ENCODE data around the gene SYT12.

Gene SYT12

GRCh38 chr11:67030976-67031375 is 8.0 kb downstream of the SYT12 start:
- DNase-seq (ENCODE audit: low read depth), result no peak
- no peak overlapping the region for H3K4me3 ChIP-seq (ENCODE audit: low read depth, low read length)
- TF ChIP-seq CTCF (conservative IDR thresholded peaks at IDR 0.05; ENCODE audit: low read depth, low read length), result no peak

- no peak for TF ChIP-seq CTCF (conservative IDR thresholded peaks at IDR 0.05; ENCODE audit: low read depth, low read length)
- no peak overlapping the region for H3K4me3 ChIP-seq (ENCODE audit: low read depth, low read length)
- DNase-seq (ENCODE audit: low read depth), result peak; percentile 77
Measured at GRCh38 chr11:67031791-67032561, 9.0 kb downstream of the SYT12 start.

GRCh38 chr11:67032830-67033551 is 10.1 kb downstream of the SYT12 start:
- H3K4me3 ChIP-seq (ENCODE audit: low read depth, low read length), result no peak overlapping the region
- no peak for TF ChIP-seq CTCF (conservative IDR thresholded peaks at IDR 0.05; ENCODE audit: low read depth, low read length)
- peak; percentile 97 for DNase-seq (ENCODE audit: low read depth)

- no peak for TF ChIP-seq CTCF (conservative IDR thresholded peaks at IDR 0.05; ENCODE audit: low read depth, low read length)
- peak; percentile 98 for DNase-seq (ENCODE audit: low read depth)
- H3K4me3 ChIP-seq (ENCODE audit: low read depth, low read length), result no peak overlapping the region
Measured at GRCh38 chr11:67033661-67034166, 10.8 kb downstream of the SYT12 start.

GRCh38 chr11:67034350-67034749 is 11.4 kb downstream of the SYT12 start:
- no peak overlapping the region for H3K4me3 ChIP-seq (ENCODE audit: low read depth, low read length)
- no peak for TF ChIP-seq CTCF (conservative IDR thresholded peaks at IDR 0.05; ENCODE audit: low read depth, low read length)
- no peak for DNase-seq (ENCODE audit: low read depth)

- no peak for DNase-seq (ENCODE audit: low read depth)
- TF ChIP-seq CTCF (conservative IDR thresholded peaks at IDR 0.05; ENCODE audit: low read depth, low read length), result peak; percentile 16
- H3K4me3 ChIP-seq (ENCODE audit: low read depth, low read length), result no peak overlapping the region
Measured at GRCh38 chr11:67040147-67040546, 17.2 kb downstream of the SYT12 start.

Data from choroid plexus epithelial cell (primary cell).